Measurements from ENCODE around the gene SELENOP.
A peak's percentile ranks its signal among the peaks of the same experiment; 100 is the strongest.

SELENOP gene

DNA sequence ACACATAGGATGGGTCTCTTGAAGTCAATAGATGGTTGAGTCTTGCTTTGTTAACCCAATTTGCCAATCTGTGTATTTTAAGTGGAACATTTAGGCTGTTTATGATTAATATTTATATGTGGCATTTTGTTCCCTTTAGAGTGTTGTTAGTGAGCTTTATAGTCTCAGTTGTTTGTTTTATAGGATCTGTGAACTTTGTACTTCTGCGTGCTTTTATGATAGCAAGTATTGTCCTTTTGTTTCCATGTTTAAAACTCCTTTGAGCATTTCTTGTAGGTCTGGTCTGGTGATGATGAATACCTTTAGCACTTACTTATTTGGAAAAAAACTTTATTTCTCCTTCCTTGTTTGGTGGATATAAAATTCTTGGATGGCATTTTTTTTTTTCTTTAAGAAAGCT lies 23.8 kb downstream of the SELENOP start:
- DNase-seq, result no peak

DNA sequence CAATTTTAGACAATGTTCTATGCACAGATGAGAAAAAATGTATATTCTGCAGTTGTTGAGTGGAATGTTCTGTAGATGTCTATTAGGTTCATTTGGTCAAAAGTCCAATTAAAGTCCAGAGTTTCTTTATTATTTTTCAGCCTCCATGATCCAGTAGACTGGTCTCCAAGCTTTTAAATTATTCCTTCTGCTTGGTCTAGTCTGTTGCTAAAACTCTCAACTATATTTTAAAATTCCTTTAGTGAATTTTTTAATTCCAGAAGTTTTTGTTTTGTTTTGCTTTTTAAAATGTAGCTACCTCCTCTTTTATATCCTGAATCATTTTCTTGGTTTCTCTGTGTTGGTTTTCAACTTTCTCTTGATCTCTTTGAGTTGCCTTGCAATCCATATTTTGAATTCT lies 24.6 kb downstream of the SELENOP start:
- DNase-seq, result no peak

DNA sequence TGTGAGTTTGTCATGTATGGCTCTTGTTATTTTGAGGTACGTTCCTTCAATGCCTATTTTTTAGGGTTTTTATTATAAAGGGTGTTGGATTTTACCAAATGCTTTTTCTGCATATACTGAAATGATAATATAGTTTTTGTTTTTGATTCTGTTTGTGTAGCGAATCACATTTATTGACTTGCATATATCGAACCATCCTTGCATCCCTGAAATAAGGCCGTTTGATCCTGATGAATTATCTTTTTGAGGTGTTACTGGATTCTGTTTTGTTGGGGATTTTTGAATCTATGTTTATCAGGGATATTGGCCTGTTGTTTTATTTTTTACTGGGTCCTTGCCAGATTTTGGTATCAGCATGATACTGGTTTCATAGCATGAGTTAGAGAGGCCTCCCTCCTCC lies 25.9 kb downstream of the SELENOP start:
- DNase-seq, result no peak

DNA sequence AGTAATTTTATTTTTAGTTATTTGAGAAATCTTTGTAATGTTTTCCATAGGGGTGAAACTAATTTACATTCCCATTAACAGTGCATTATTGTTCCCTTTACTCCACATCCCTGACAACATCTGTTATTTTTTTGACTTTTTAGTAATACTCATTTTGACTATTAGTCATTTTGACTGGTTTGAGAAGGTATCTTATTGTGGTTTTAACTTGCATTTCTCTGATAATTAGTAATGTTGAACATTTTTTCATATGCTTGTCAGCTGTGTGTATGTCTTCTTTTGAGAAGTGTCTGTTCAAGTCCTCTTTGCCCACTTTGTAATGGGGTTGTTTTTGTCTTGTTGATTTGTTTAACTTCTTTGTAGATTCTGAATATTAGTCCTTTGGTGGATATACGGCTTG lies 27.6 kb downstream of the SELENOP start:
- no peak for DNase-seq

DNA sequence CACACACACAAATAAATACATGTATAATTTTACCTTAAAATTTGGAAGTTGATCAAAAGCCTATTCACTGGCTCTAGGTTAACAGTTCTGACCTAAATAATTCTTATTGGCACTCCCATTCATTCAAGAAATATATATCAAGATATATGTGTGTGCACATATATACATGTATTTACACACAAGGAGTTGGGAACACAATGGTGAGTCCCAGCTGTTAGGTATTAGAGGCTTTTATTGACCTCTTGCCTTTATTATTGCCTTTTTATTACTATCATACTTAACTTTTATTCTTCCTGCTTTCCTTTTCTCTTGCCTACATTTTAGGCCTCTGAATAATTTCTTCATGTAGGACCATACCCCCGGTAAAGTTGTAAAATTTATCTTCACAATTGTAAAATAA lies 30.1 kb downstream of the SELENOP start:
- DNase-seq, result no peak

DNA sequence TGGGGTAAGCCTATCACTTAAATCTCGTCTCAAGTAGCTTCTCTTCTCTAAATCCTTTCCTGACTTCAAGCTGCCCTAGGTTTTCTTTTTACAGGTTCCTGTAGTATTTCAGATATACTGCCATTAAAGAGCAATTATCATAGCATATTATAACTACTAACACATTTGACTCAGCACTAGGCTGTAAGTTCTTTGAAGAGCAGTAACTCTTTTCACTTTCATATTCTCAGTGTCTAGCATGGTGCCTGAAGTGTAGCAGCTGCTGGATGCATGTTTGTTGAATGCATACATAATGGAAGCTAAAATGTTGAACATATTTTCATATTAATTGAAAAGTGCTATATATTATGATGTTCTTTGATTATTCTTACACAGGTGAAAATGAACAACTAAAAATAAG lies 32.6 kb downstream of the SELENOP start:
- DNase-seq, result no peak

DNA sequence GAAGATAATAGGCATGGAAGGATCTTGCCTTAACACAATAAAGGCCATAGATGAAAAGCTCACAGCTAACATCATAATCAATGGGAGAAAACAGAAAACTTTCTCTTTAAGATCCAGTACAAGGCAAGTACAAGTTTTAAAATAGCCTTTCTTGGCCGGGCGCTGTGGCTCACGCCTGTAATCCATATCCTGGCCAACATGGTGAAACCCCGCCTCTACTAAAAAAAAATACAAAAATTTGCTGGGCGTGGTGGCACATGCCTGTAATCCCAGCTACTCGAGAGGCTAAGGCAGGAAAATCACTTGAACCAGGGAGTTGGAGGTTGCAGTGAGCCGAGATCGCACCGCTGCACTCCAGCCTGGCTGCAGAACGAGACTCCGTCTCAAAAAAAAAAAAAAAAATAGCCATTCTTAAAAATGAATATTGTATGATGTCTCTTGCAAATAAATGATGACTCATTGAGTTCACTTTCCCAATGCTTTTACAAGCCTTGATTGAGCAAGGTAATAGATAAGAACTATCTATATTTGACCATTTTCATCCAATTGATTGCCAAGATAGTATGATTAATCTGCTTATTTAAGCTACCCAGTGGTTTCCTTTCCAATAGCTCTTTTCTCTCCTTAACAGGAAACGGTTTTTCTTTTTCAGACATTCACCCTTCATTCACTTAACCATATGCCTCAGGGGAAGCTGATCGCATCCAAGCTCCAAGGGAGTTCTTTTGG lies 39.3 kb downstream of the SELENOP start:
- DNase-seq, result no peak

DNA sequence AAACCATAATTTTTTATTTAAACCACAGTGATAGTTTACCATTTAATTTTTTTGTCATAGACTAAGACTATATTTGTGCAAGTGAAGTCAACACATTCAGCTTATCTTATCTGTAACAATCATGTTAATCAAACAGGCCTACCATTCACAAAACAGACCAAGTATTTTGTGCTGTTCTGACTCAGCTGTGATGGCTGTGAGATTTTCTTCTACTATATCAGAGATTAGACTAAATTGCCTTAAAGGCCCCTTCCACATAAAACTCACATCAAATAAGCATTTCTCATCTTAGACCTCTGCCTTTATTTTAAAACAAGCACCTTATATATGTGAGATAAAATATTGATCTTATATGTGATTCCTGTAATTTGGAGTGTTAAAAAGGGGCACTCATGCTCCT lies 41.7 kb downstream of the SELENOP start:
- DNase-seq, result no peak

DNA sequence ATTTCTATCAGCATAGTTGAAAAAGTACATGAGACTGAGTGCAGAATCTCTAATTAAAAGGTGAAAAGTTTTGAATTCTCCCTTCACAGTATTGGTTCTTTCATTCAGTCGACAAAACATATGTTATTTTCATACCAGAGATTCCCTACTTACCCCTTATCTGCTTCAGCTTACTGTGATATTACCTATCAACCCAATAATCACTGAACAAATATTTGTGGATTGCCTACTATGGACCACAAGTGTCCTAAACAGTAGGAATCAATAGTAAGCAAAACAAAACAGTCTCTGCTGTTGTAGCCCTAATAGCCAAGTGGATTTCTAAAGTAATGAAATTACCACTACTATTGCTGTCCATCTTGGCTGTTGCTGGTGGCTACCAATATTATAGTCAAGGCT lies 43.6 kb downstream of the SELENOP start:
- DNase-seq, result no peak

DNA sequence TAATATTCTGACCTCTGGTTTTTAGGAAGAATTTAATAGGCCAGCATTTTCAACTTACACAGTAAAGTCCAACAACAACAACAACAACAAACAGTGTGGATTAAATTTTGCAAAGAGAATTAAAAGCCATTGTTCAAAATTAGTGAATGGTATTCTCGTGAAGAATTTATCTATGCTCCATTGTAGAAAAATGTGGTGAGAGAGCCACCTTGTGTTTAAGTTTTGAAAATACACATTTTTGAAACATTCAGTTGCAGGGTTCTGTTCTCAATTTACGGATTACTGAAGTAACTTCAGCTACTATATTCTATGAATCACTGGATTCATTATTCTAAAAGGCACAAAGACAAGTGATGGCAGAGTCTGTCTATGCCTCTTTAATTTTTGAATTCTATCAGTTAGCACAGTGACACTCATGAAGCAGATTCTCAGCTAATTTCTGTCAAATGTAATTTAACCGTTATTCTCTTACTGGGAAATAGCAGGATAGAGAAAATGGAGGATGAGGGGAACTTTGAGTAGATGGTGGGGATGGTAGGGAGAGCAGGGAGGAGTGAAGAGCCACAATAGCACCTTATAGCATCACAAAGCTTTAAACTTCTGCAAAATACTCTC lies 44.1 kb downstream of the SELENOP start:
- peak; percentile 34 to 42 for DNase-seq

DNA sequence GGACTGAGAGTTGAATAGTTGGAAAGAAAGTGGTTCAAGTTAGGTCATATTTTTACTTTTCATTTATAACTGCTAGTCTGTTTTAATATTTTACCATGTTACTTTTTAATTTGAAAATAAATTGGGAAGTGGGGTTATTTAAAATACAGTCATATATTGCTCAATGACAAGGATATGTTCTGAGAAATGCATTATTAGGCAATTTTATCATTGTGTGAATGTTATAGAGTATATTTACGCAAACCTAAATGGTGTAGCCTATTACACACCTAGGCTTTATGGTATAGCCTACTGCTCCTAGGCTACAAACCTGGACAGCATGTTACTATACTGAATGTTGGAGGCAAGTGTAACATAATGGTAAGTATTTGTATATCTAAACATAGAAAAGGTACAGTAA lies 49.9 kb downstream of the SELENOP start:
- DNase-seq, result no peak

DNA sequence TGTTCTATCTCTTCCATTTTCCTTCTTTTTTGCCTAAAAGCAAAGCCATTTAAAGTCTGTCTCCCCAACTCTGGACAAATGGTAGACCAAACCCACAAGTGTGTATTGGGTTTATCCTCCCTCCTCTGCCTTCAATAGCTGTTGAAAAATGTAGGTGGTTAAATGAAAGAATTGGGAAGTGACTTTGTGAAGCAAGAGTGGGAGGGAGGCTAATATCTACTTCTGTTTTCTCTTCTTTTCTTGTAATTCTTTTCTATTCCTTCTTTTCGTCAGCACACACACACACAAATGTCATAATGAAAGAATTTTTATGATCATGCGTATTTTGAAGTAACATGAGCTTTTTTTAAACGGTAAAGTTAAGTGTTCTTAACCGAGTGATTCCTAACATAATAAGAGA lies 51.3 kb downstream of the SELENOP start:
- no peak for DNase-seq

DNA sequence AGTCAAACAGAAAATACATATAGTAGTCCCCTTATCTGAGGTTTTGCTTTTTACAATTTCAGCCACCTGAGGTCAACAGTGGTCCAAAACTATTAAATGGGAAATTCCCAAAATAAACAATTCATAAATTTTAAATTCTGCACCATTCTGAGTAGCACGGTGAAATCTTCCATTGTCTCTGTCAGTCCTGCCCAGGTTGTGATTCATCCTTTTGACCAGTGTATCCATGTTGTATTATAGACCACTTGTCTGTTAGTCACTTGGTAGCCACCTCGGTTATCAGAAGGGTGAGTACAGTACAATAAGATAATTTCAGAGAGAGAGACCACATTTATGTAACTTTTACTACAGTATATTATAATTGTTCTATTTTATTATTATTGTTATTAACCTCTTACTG lies 52.2 kb downstream of the SELENOP start:
- DNase-seq, result no peak

DNA sequence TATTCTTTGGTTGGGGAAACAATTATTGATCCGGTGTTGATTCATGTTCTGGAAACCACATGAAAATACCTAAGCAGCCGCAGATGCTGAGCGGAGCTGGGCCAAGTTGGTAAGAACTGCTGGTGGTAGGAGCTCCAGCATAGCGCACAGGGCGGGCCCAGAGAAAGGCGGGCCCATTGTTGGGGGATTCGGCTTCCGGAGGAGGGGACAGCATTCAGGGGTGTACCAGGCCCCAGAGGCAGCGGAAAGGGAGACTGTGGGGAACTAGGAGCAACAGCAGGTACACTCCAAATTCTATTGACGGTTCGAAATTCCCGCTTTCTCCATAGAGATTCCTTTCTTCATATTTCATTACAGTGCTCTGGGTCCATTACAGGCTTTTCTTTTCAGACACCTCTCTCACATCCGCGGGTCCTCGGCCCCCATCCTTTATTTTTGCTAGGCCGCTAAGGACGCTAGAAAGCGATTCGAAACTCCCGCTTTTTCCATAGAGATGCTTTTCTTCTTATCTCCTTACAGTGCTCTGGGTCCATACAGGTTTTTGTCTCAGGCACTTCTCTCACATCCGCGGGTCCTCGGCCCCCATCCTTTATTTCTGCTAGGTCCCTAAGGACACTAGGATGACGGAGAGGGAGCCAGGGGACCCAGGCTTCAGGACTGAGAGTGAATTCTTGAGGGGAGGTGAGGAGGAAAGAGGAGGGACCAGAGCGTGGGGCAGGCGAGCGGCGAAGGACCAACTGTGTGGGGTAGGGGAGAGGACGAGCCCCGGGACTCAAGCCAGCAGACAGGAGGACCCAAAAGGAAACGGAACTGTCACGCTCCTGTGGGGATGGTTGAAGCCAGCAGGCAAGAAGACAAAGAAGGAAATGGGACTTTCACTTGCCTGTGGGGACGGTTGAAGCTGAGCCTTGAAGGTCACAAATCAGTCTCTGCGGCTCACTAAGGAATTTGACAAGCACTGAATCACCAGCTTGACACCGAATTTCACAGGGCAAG lies 54.8 kb downstream of the SELENOP start, which contains the start of gene CCDC152:
Gene CCDC152, plus strand, starts transcription at position 213 of the 996 bp plus-strand sequence. CDS start 2,304 bp downstream, outside the sequence.
- DNase-seq, result no peak

DNA sequence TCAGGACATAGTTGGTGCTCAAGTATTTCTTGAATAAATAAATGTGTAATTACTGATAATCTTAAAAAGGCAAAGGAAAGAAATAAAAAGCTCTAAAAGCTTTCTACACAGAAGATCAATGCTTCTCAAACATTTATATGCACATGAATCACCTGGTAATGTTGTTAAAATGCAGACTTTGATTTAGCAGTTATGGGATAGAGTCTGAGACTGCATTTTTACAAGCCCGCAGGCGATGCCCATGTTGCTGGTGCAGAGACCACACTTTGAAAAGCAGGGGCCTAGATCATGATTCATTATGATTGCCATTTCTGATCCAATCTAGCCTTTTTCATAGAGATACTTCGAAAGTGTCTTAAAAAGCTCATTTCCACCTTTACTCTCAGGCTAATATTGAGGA lies 58.6 kb downstream of the SELENOP start:
- no peak for DNase-seq

DNA sequence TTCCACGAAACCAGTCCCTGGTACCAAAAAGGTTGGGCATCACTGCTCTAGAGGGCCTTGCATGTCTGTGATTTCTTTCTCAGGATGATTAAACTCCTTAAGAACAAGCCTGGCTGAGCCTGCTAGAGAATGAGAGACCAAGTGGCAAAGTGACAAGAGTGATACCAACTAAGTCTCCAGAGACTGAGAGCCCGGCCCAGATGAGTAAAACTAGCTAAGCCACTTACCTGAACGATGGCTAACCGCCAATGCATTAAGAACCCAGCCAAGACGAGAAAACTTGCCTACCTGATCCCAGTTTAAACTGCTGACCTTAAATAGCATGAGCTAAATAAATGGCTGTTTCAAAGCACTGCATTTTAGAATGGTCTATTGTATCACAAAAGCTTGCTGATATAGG lies 60.6 kb downstream of the SELENOP start:
- no peak for DNase-seq

DNA sequence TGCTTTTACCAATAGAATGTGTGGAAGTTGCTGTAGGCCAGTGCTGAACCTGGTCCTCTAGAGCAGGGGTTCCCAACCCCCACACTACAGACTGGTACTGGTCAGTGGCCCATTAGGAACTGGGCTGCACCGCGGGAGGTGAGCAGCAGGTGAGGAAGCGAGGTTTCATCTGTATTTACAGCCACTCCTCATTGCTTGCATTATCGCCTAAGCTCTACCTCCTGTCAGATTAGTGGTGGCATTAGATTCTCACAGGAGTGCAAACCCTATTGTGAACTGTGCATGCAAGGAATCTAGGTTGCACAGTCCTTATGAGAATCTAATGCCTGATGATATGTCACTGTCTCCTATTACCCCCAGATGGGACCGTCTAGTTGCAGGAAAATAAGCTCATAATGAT lies 61.2 kb downstream of the SELENOP start:
- DNase-seq, result no peak

Data from SHP77 (cell line).